ENCODE measurements around the gene EFHC1. TPM values are rescaled to one million over a fixed set of nuclear protein-coding genes. Genes with fewer than 3 reads are reported as not detected.

Gene EFHC1
- total and polyA plus RNA-seq, 2 experiments from 2014 or later: 24.3 to 28.0 TPM

DNA sequence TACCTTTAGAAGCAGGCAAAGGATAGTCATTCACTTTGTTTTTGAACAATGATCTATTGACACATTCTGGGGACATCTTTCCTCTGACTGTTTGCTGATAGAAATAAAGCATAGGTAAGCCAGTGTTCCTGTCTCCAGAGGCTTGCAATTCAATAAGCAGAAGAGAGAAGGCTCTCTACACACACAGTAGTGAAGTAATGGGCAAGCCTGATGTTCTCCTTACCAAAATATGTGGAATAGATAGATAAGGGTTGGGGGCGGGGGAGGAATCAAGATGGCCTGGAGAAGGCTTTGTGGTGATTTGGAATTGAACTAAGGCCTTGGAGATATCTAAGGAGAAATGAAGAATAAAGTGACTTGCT is 30.9 kb upstream of the EFHC1 start:
- ATAC-seq (no peak), DNase-seq (ENCODE audit: low spot score) (no peak)
- Histone ChIP-seq H3F3A (replicated peaks; ENCODE audit: low read depth) (no peaks in the 10 kb centered on the region), H3K36me3 (ENCODE audit: insufficient read depth) (no peaks in the 10 kb centered on the region), H4K20me1 (replicated peaks; ENCODE audit: insufficient read depth) (no peaks in the 10 kb centered on the region; the same call in 1 of the 2 replicates), H3K27ac (ENCODE audit: low read depth) (no peak overlapping the region), H3K4me1 (ENCODE audit: insufficient read depth) (no peaks in the 10 kb centered on the region), H3K9me2 (ENCODE audit: insufficient read depth) (no peaks in the 10 kb centered on the region), H3K4me2 (no peak overlapping the region), H2AFZ (no peak overlapping the region), H3K4me3 (no peak overlapping the region), H3K27me3 (ENCODE audit: insufficient read depth) (no peaks in the 10 kb centered on the region), H3K79me2 (replicated peaks; ENCODE audit: insufficient read depth) (no peaks in the 10 kb centered on the region)
- Mint-ChIP-seq H3K9me3 (peaks cover 27% of the 10 kb centered on the region; the same call in 2 of the 3 replicates), H3K27me3 (ENCODE audit: insufficient read depth, low read depth, poor library complexity) (no peaks in the 10 kb centered on the region), H3K36me3 (ENCODE audit: low read depth) (peaks cover 16% of the 10 kb centered on the region; the same call in 2 of the 3 replicates), H3K4me1 (no peaks in the 10 kb centered on the region), H3K4me3 (no peak overlapping the region), H3K27ac (no peak overlapping the region)
- TF ChIP-seq CTCF (conservative IDR thresholded peaks at IDR 0.05; ENCODE audit: low read depth in 2 of 2) (no peak), NANOG (IDR thresholded peaks at IDR 0.05; ENCODE audit: borderline replicate concordance) (no peak), ZNF114 (CRISPR knock-in tag; IDR thresholded peaks at IDR 0.05) (no peak), REST (IDR thresholded peaks at IDR 0.05; ENCODE audit: unreplicated experiment) (no peak), EZH2phosphoT487 (IDR thresholded peaks at IDR 0.05; ENCODE audit: unreplicated experiment) (no peak), EZH2 (IDR thresholded peaks at IDR 0.05; ENCODE audit: low read depth, unreplicated experiment) (no peak), JUNB (IDR thresholded peaks at IDR 0.05; ENCODE audit: unreplicated experiment) (no peak), ZNF331 (CRISPR knock-in tag; IDR thresholded peaks at IDR 0.05; ENCODE audit: low read depth) (no peak), STAT1 (IDR thresholded peaks at IDR 0.05; ENCODE audit: unreplicated experiment) (no peak), ETS1 (IDR thresholded peaks at IDR 0.05) (no peak), CREB1 (CRISPR knock-in tag; IDR thresholded peaks at IDR 0.05; ENCODE audit: low read depth) (no peak), POLR2AphosphoS5 (IDR thresholded peaks at IDR 0.05; ENCODE audit: low read depth) (no peak), ZNF462 (CRISPR knock-in tag; IDR thresholded peaks at IDR 0.05) (no peak)

All from GM23338 (cell line).